BJ (cell line): ENCODE measurements around the gene CACYBP. TPM values are rescaled to one million over a fixed set of nuclear protein-coding genes. Genes with fewer than 3 reads are reported as not detected.

Source experiments
- CTCF ChIA-PET: fragments of 350-600 bp; formaldehyde crosslinking; extraction: SDS; loops from one replicate; lab custom pipeline; 2021; ENCODE audit warnings: antibody characterized with exemption, inconsistent platforms; lab: Yijun Ruan, JAX
- POLR2A ChIA-PET: fragments of 300-600 bp; sonication (Branson Sonifier 250); formaldehyde crosslinking; extraction: SDS; loops from one replicate; lab custom pipeline; 2021; ENCODE audit warnings: antibody characterized with exemption; lab: Charles Lee
- DNase-seq: peaks from one replicate; pipeline ENCODE4 v3.0.0-alpha.2; 2011; ENCODE audit warnings: low read depth
- H3K27me3 ChIP-seq: 2 replicates; pipeline ENCODE4 v1.6.0; 2011; ENCODE audit warnings: low read length; ENCODE audit not compliant: control insufficient read depth, insufficient read depth
- H3K36me3 ChIP-seq: 2 replicates; pipeline ENCODE4 v1.5.1; 2011; ENCODE audit warnings: low read length; ENCODE audit not compliant: control insufficient read depth, insufficient read depth
- H3K4me3 ChIP-seq: 2 replicates; pipeline ENCODE4 v1.5.1; 2011; ENCODE audit warnings: low read depth, mild to moderate bottlenecking, control low read depth, low read length
- polyA plus RNA-seq: library from polyadenylated mRNA; depleted of rRNA; stranded (reverse); fragments of >200 nt; gene quantifications from 2 replicates; pipeline ENCODE4 v1.2.3, GENCODE V29; 2011
- TF ChIP-seq, protein P1 (sequence below): IDR thresholded peaks from 2 replicates; pipeline ENCODE4 v1.5.1; 2011; ENCODE audit warnings: low read depth, mild to moderate bottlenecking, control low read depth, inconsistent platforms, low read length, moderate library complexity; ENCODE audit not compliant: insufficient read depth

CACYBP gene
- polyA plus RNA-seq, 1 experiment, result 20.5 TPM

DNA sequence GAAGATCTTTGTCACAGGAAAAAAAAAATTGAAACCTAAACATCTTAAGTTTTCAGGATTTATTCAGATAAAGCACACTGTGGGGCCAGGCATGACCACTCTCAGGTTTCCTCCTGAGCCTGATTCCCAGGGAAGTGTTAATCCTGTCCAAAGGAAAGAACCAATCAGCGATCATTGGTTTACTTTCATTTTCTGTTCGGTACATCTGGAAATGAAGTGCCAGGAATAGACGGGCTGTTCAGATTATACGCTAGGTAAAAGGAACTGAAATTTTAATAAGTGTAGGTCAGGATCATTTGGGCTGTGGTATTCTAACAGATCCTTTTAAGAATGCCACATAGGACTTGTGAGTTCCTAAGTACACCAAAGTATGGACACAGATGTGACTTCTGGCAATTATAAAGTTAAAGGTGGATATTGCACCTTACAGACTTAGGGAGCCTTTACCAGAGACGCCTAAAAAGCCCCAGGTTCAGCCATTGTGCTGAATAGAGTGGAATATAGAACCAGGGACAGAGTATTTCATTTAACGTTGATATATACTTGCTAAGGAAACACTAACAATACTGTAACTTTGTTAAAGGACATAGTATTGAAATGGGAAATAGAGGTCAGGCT lies 9.3 kb upstream of the CACYBP start:
- ChIA-PET POLR2A (no interaction called here), CTCF (interaction anchor here (0.6 to 2.2 kb wide), 3 partner anchors 9 to 611 kb away, joined by 3 to 9 read pairs (median 9); no protein-coding TSS in a partner anchor)
- Histone ChIP-seq H3K4me3 (peak overlapping the region; percentile 45), H3K36me3 (no peaks in the 10 kb centered on the region), H3K27me3 (no peaks in the 10 kb centered on the region)
- TF ChIP-seq, protein P1, sequence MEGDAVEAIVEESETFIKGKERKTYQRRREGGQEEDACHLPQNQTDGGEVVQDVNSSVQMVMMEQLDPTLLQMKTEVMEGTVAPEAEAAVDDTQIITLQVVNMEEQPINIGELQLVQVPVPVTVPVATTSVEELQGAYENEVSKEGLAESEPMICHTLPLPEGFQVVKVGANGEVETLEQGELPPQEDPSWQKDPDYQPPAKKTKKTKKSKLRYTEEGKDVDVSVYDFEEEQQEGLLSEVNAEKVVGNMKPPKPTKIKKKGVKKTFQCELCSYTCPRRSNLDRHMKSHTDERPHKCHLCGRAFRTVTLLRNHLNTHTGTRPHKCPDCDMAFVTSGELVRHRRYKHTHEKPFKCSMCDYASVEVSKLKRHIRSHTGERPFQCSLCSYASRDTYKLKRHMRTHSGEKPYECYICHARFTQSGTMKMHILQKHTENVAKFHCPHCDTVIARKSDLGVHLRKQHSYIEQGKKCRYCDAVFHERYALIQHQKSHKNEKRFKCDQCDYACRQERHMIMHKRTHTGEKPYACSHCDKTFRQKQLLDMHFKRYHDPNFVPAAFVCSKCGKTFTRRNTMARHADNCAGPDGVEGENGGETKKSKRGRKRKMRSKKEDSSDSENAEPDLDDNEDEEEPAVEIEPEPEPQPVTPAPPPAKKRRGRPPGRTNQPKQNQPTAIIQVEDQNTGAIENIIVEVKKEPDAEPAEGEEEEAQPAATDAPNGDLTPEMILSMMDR, result no peak
- DNase-seq, result no peak

DNA sequence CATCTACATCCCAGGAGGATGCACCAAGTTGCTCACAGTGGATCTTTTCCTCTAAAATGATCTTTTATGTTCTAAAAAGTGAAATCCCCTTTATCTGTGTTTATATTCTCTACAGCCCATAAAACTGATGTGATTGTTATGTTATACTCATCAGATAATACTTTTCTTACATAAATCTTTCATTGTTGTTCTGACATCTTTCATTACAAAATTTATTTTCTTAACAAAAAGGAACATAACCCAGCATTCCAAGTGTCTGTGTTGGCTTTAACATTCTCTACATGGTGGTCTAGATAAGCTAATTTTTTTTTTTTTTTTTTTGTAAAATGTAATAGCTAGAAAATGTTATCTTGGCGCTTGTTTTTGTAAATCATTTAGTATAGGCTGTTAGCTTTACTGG lies 8.3 kb upstream of the CACYBP start:
- Histone ChIP-seq H3K27me3 (no peaks in the 10 kb centered on the region), H3K4me3 (no peak overlapping the region), H3K36me3 (no peaks in the 10 kb centered on the region)
- ChIA-PET CTCF (no interaction called here), POLR2A (no interaction called here)
- TF ChIP-seq, protein P1, result no peak
- no peak for DNase-seq

DNA sequence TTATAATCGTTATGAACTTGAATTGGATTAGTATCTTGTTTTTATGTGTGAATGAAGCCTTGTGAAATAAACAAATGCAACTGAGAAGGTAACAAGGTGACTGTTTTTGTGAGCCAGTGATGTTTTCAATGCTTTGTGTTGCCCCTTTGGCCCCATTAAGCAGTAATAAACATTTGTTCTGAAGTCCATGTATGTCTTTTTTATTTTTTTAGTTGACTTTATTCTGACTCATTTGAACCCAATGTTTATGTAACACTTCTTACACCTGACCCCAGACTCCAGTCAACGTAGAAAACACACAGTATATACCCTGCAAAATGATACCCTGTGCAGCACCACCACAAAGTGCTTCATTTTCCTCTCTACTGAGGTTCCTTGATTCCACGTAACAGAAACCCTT lies 4.6 kb upstream of the CACYBP start:
- POLR2A ChIA-PET, result no interaction called here
- Histone ChIP-seq H3K36me3 (no peaks in the 10 kb centered on the region), H3K4me3 (no peak overlapping the region), H3K27me3 (no peaks in the 10 kb centered on the region)
- no peak for DNase-seq
- CTCF ChIA-PET, result no interaction called here
- TF ChIP-seq, protein P1, result no peak

DNA sequence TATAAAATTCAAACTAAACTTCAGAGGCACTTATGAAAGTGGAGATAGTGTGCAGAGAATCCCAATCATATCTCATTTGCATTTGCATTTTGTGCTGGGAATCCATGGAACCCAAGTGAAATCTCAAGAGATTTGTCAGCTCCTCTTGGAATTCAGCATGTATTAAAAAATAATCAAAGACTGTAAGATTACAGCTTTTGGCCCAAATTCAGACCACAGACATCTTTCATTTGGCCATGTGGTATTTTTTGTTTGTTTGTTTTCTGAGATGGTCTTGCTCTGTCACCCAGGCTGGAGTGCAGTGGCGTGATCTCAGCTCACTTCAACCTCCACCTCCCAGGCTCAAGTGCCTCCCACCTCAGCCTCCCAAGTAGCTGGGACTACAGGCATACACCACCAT lies 3.8 kb upstream of the CACYBP start:
- no peak for DNase-seq
- H3K27me3 ChIP-seq, result no peaks in the 10 kb centered on the region
- no peaks in the 10 kb centered on the region for H3K36me3 ChIP-seq
- POLR2A ChIA-PET, result interaction anchor here (0.7 kb wide), 1 partner anchor 18 kb away, joined by 3 read pairs; no protein-coding TSS in a partner anchor
- H3K4me3 ChIP-seq, result no peak overlapping the region
- TF ChIP-seq, protein P1, result no peak
- CTCF ChIA-PET, result interaction anchor here (0.9 kb wide), 2 partner anchors 9 to 227 kb away, joined by 3 read pairs; no protein-coding TSS in a partner anchor

DNA sequence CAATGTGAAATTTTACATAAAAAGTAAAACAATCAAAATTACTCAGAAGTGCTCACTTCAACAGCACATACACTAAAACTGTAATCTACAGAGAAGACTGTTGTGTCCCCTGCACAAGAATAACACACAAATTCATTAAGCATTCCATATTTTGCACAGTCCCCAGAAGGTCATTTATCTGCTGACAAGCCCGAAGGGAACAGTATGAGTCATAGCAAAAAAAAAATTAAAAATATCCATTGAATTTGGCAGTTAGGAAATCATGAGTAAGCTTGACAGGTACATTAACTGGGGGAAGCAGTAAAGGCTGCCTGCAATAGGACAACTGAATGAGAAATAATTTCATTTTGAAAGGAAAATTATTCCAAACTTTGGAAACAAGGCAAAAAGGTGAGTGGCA lies 3.3 kb upstream of the CACYBP start:
- ChIA-PET CTCF (interaction anchor here (0.8 to 0.9 kb wide), 3 partner anchors 9 to 227 kb away, joined by 3 to 4 read pairs (median 3); no protein-coding TSS in a partner anchor), POLR2A (interaction anchor here (0.7 kb wide), 1 partner anchor 18 kb away, joined by 3 read pairs; no protein-coding TSS in a partner anchor)
- TF ChIP-seq, protein P1, result no peak
- H3K36me3 ChIP-seq, result no peaks in the 10 kb centered on the region
- H3K4me3 ChIP-seq, result no peak overlapping the region
- DNase-seq, result no peak
- no peaks in the 10 kb centered on the region for H3K27me3 ChIP-seq
